GM21717 (cell line): ENCODE results near the gene CCDC82.
"Not testable (repeated sequence)": the region's sequence is repeated elsewhere in the genome, so short reads cannot be mapped to it uniquely, and the experiment has no call there.

Experiments
- ATAC-seq: cut with Tn5 transposase; IDR thresholded peaks from one replicate; pipeline ENCODE4 v1.9.1; 2021; ENCODE audit warnings: mild to moderate bottlenecking, moderate library complexity; ENCODE audit not compliant: unreplicated experiment

Gene CCDC82

GRCh38 chr11:96389720-96390487 is at the start of gene CCDC82, which contains the start of gene JRKL:
TSS of gene CCDC82 (minus strand) at chr11:96389912. CDS start at chr11:96384747, 5,165 bp downstream.
TSS of gene JRKL (plus strand) at chr11:96390013. CDS start at chr11:96390650, 637 bp downstream.
- peak; percentile 94 for ATAC-seq

DNA sequence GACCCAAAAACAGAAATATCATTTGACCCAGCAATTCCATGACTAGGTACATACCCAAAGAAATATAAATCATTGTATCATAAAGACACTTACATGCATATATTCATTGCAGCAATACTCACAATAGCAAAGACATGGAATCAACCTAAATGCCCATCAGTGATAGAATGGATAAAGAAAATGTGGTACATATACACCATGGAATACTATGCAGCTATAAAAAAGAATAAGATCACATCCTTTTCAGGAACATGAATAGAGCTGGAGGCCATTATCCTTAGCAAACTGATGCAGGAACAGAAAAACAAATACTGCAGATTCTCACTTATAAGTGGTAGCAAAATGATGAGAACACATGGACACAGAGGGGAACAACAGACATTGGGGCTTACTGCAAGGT is 42.9 kb upstream of the CCDC82 start:
- ATAC-seq: not testable (repeated sequence)

DNA sequence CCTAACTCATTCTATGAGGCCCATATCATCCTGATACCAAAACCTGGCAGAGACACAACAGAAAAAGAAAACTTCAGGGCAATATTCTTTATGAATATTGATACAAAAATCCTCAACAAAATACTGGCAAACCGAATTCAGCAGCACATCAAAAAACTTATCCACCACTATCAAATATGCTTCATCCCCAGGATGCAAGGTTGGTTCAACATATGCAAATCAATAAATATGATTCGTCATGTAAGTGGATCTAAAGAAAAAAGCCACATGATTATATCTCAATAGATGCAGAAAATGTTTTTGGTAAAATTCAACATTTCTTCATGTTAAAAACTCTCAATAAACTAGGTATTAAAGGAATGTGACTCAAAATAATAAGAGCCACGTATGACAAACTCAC is 41.0 kb upstream of the CCDC82 start:
- ATAC-seq: no peak

DNA sequence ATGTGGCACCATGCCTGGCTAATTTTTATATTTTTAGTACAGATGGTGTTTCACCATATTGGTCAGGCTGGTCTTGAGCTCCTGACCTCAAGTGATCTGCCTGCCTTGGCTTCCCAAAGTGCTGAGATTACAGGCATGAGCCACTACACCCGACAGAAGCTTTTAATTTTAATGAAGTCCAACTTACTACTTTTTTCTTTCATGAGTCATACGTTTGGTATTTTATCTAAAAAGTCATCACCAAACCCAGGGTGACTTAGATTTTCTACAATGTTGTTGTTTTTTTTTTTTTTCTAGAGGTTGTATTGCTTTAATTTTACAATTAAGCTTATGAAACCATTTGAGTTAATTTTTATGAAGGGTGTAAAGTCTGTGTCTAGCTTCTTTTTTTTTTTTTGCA is 35.0 kb upstream of the CCDC82 start:
- ATAC-seq: no peak

DNA sequence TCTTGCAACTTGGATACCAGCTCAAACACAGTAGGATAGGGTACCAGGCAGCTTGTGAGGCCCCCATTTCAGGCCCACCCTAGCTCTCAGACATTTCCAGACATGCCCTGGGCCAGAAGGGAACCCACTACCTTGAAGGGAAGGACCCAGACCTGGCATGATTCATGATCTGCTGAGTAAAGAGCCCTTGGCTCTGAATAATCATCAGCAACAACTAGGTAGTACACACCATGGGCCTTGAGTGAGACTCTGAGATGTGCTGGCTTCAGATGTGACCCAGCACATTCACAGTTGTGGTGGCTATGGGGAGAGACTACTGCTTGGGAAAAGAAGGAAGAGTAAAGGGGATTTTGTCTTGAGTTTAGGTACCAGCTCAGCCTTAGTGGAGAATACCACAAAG is 23.7 kb upstream of the CCDC82 start:
- ATAC-seq: no peak

GRCh38 chr11:96412761-96413381 is 23.2 kb upstream of the CCDC82 start:
- no peak for ATAC-seq

DNA sequence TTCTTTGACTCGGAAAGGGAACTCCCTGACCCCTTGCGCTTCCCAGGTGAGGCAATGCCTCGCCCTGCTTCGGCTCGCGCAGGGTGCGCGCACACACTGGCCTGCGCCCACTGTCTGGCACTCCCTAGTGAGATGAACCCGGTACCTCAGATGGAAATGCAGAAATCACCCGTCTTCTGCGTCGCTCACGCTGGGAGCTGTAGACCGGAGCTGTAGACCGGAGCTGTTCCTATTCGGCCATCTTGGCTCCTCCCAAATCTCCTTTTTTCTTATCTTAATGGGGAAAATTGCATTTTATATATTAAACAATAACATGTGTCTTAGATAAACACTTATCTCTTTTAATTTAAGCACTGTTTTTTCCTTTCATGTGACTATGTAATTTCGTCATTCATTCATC is 21.7 kb upstream of the CCDC82 start:
- ATAC-seq: not testable (repeated sequence)

GRCh38 chr11:96400697-96401096 is 11.0 kb upstream of the CCDC82 start:
- ATAC-seq: no peak

DNA sequence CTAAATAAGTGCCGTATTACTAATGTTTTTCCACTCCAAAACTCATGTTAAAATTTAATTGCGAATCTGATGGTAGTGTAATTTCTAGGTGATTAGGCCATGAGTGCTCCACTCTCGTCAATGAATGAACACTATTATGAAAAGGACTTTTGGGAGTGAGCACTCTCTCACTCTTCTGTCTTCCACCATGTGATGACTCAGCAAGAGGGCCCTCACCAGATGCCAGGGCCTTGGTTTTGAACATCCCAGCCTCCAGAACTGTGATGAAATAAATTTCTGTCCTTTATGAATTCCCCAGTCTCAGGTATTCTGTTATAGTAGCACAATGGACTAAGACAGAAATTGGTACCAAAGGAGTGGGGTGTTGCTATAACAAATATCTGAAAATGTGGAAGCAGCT is 8.2 kb upstream of the CCDC82 start:
- no peak for ATAC-seq

- no peak for ATAC-seq
Measured at GRCh38 chr11:96396637-96397036, 6.9 kb upstream of the CCDC82 start.

- ATAC-seq: no peak
Measured at GRCh38 chr11:96394773-96395172, 5.1 kb upstream of the CCDC82 start.

DNA sequence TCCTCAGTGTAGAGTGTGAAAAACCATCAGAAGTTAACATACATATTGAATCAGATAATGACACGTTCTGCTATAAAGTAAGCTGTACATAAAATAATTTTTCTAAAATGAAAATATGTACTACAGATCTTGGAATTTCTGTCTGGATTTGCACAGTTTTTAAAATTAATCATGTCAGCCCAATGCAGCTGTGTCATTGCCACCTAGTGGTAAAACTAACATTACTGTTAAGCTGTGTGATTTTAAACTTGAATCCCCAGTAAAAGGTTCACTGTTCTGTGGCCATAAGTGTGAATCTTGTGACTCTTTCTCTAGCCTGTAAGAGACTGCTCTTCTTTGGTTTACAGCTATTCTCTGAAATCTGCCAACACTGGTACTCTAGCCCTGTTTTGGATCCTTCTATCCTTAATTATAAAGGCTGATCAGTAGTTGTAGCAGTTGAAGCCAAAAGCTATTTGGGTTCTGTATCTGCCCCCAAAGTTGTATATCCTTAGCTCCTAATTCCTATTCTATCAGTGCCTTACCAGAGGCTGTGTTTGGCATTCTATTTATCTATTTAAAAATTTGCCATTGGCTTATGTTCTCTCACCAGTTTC is 4.1 kb upstream of the CCDC82 start:
- no peak for ATAC-seq

DNA sequence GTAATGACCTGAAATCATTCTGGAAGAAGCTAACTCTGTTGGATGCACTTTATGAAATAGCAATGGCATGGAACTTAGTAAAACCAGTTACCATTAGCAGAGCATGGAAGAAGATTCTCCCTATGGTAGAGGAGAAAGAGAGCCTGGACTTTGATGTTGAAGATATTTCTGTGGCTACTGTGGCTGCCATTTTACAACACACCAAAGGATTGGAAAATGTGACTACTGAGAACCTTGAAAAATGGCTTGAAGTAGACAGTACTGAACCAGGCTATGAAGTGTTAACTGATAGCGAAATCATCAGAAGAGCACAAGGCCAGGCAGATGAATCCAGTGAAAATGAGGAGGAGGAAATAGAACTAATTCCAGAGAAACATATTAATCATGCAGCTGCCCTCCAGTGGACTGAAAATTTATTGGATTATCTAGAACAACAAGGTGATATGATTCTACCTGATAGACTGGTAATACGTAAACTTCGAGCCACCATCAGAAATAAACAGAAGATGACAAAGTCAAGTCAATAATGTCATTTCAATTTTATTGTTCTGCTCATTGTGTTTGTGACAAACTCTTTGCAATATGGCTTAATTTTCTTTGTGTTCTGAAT is 2.1 kb upstream of the CCDC82 start:
- no peak for ATAC-seq

GRCh38 chr11:96390488-96390792 is 728 bp upstream of the CCDC82 start:
- no peak for ATAC-seq

DNA sequence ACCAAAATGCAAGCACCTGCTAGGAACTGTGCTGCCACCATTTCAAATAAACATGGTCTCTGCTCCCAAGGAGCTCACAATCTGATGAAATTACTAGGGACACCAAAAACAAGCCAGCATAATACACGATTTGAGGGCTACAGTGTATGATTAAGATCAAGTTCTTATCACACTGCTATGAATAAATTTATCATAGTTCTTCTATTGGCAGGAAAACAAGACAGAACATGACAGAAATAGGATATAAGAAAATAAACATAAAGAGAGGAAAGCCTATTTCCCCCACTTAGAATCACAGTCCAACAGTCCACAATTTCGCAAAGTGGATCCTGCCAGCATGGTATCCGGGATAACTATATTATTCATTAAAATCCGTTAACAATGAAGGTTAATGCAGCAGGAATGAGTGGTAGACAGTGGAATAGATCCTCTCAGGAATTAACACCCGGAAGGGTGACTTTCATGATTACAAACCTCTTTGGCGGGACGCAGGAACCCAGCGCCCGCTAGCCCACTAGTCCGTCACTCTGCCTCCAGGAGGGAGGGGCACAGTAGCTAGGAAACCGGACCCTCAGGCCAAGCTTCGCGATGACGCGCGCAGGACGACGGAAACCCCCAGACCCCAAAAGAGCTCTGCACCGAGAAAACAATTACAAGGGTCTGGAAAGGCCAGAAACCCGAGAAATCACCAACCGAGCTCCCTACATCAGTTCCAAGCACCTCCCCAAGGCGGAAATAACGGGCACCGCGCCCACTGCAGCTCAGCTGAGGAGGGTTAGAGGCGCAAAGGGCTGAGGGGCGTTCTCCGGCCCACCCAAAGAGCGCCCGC is 607 bp downstream of the CCDC82 start:
- peak; percentile 62 for ATAC-seq

GRCh38 chr11:96385187-96385586 is 4.5 kb downstream of the CCDC82 start:
- ATAC-seq: no peak

- ATAC-seq: no peak
Measured at GRCh38 chr11:96384156-96384555, 5.6 kb downstream of the CCDC82 start.

DNA sequence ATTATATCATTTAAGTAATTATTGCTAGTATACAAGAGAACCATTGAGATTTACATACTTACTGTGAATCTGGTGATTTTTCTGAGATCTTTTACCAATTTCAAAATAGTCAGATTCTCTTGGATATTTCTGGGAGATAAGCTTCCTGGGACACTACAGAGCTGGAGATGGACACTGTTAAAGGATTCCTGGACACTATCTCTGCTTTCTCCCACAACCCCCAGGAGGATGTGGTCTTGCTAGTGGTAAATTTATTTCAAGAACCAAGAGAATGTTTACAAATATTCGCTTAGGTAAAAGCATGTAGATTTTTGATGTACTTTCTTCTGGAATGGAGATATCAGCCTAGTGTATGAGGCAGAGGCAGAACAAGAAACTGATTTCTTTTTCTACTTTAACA is 12.9 kb downstream of the CCDC82 start:
- no peak for ATAC-seq

GRCh38 chr11:96373826-96374225 is 15.9 kb downstream of the CCDC82 start:
- ATAC-seq: no peak

DNA sequence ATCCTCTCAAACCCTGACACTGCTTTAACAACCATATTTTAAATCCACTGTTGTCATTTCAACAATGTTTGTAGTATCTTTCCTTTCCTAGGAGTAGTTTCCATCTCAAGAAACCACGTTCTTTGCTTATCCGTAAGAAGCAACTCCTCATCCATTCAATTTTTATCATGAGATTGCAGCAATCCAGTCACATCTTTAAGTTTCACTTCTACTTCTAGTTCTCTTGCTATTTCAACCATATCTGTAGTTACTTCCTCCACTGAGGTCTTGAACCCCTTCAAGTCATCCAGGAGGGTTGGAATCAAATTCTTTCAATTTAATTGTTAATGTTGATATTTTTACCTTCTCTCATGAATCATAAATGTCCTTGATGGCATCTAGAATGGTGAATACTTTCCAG is 22.4 kb downstream of the CCDC82 start:
- no peak for ATAC-seq

DNA sequence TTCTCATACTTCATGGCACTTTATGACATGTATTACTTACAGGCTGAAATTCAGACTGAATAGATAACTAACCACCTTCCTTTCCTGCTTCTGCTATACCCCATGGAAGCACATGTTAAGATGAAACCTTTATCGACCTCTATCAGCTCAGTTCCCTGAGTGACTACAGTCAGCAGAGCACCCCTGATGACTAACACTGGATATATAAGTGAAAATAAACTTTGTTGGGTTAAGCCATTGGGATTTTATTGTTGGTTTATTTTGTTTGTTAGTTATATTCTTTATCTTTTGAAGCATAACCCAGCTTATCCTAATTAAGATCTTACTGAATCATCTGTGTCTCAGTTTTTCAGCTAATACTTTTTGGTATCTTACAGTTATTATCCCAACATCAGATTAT is 23.7 kb downstream of the CCDC82 start:
- ATAC-seq: no peak
